ENCODE data around the gene MKI67.
A peak's percentile ranks its signal among the peaks of the same experiment; 100 is the strongest.

The MKI67 gene

GRCh38 chr10:128166151-128166550 lies 39.9 kb upstream of the MKI67 start:
- no peak for TF ChIP-seq CTCF (IDR thresholded peaks at IDR 0.05; ENCODE audit: insufficient read depth, low read depth, low read length, missing control alignments)

GRCh38 chr10:128165536-128165935 lies 39.3 kb upstream of the MKI67 start:
- no peak overlapping the region for H3K4me3 ChIP-seq (ENCODE audit: low read length)
- TF ChIP-seq CTCF (IDR thresholded peaks at IDR 0.05; ENCODE audit: insufficient read depth, low read depth, low read length, missing control alignments) = no peak
- DNase-seq (ENCODE audit: low read depth) = no peak

More at GRCh38 chr10:128166151-128166550, 39.9 kb upstream of the MKI67 start:
- H3K4me3 ChIP-seq (ENCODE audit: low read length) = no peak overlapping the region
- no peak for DNase-seq (ENCODE audit: low read depth)

GRCh38 chr10:128163701-128164100 lies 37.5 kb upstream of the MKI67 start:
- DNase-seq (ENCODE audit: low read depth) = peak; percentile 36
- no peak for TF ChIP-seq CTCF (IDR thresholded peaks at IDR 0.05; ENCODE audit: insufficient read depth, low read depth, low read length, missing control alignments)
- no peak overlapping the region for H3K4me3 ChIP-seq (ENCODE audit: low read length)

GRCh38 chr10:128161031-128161430 lies 34.8 kb upstream of the MKI67 start:
- no peak for DNase-seq (ENCODE audit: low read depth)
- no peak for TF ChIP-seq CTCF (IDR thresholded peaks at IDR 0.05; ENCODE audit: insufficient read depth, low read depth, low read length, missing control alignments)
- no peak overlapping the region for H3K4me3 ChIP-seq (ENCODE audit: low read length)

GRCh38 chr10:128160297-128160711 lies 34.1 kb upstream of the MKI67 start:
- no peak overlapping the region for H3K4me3 ChIP-seq (ENCODE audit: low read length)
- no peak for TF ChIP-seq CTCF (IDR thresholded peaks at IDR 0.05; ENCODE audit: insufficient read depth, low read depth, low read length, missing control alignments)
- peak; percentile 8 for DNase-seq (ENCODE audit: low read depth)

GRCh38 chr10:128158021-128158795 lies 32.0 kb upstream of the MKI67 start:
- no peak for TF ChIP-seq CTCF (IDR thresholded peaks at IDR 0.05; ENCODE audit: insufficient read depth, low read depth, low read length, missing control alignments)
- H3K4me3 ChIP-seq (ENCODE audit: low read length) = no peak overlapping the region
- DNase-seq (ENCODE audit: low read depth) = no peak

All from epithelial cell of esophagus (primary cell).